ENCODE measurements around the gene JPT2.

DNA sequence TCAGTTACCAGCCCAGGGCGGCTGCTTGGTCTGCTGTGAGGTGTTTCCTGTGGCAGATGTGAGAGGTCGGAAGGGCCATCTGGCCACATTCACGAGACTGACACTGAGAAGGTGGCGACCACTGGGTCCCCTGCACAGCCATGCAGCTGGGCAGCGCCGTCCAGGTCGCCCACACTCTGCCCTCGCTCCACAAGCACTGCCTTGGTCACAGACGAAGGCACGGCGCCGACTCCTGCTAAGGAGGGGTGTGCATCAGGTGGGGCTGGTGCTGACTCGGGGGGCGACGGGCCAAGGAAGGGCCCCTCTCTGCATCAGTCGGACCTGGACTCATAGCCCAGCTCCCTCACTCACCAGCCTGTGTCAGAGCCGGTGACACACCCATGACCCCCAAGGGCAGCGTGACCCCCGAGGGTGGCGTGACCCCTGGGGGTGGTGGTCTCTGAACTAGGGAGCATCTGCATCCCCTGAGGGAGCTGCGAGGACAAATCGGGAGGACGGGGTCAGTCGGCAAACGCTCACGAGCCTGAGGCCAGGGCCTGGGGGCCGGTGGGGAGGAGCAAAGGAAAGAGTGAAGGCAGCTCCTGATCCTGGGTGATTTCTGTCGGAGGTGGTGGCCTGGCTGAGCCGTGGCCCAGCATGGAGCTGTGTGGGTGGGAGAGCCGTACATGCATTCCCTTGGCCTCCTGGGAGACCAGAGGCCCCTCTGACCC is 62.9 kb downstream of the JPT2 start:
- TF ChIP-seq, protein P1, sequence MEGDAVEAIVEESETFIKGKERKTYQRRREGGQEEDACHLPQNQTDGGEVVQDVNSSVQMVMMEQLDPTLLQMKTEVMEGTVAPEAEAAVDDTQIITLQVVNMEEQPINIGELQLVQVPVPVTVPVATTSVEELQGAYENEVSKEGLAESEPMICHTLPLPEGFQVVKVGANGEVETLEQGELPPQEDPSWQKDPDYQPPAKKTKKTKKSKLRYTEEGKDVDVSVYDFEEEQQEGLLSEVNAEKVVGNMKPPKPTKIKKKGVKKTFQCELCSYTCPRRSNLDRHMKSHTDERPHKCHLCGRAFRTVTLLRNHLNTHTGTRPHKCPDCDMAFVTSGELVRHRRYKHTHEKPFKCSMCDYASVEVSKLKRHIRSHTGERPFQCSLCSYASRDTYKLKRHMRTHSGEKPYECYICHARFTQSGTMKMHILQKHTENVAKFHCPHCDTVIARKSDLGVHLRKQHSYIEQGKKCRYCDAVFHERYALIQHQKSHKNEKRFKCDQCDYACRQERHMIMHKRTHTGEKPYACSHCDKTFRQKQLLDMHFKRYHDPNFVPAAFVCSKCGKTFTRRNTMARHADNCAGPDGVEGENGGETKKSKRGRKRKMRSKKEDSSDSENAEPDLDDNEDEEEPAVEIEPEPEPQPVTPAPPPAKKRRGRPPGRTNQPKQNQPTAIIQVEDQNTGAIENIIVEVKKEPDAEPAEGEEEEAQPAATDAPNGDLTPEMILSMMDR (IDR thresholded peaks at IDR 0.05; ENCODE audit: insufficient read depth, low read length, poor library complexity, severe bottlenecking): no peak
- no peak for TF ChIP-seq EZH2phosphoT487 (conservative IDR thresholded peaks at IDR 0.05; ENCODE audit: low read length)

Data from SU-DHL-6 (cell line).